Loucy (cell line): ENCODE data around the gene PAPPA2.

ENCODE experiments used
- CTCF ChIP-seq: fragments of 200-600 bp; sonication (generic); conservative IDR thresholded peaks from 2 replicates; pipeline ENCODE4 v1.5.1; 2014; ENCODE audit warnings: mild to moderate bottlenecking, antibody characterized with exemption, low read length
- EZH2phosphoT487 ChIP-seq: fragments of 200-600 bp; IDR thresholded peaks from 2 replicates; pipeline ENCODE4 v1.6.1; 2018; ENCODE audit warnings: antibody characterized with exemption, mild to moderate bottlenecking, moderate library complexity, borderline replicate concordance

- TF ChIP-seq CTCF (no peak), EZH2phosphoT487 (no peak)
These were observed 431.5 kb downstream of the PAPPA2 start for GRCh38 chr1:176894450-176894849.
